ENCODE measurements around the gene COG8.

GRCh38 chr16:69340095-69340644 lies 806 bp upstream of the COG8 start:
- TF ChIP-seq, protein P1, sequence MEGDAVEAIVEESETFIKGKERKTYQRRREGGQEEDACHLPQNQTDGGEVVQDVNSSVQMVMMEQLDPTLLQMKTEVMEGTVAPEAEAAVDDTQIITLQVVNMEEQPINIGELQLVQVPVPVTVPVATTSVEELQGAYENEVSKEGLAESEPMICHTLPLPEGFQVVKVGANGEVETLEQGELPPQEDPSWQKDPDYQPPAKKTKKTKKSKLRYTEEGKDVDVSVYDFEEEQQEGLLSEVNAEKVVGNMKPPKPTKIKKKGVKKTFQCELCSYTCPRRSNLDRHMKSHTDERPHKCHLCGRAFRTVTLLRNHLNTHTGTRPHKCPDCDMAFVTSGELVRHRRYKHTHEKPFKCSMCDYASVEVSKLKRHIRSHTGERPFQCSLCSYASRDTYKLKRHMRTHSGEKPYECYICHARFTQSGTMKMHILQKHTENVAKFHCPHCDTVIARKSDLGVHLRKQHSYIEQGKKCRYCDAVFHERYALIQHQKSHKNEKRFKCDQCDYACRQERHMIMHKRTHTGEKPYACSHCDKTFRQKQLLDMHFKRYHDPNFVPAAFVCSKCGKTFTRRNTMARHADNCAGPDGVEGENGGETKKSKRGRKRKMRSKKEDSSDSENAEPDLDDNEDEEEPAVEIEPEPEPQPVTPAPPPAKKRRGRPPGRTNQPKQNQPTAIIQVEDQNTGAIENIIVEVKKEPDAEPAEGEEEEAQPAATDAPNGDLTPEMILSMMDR (conservative IDR thresholded peaks at IDR 0.05): no peak
- TF ChIP-seq EZH2 (IDR thresholded peaks at IDR 0.05; ENCODE audit: low read depth): no peak
